CD4-positive, alpha-beta memory T cell (primary cell): Measurements from ENCODE around the gene COL26A1. TPM values are rescaled to one million over a fixed set of nuclear protein-coding genes. Genes with fewer than 3 reads are reported as not detected.

Experiments
- CTCF ChIA-PET: fragments of 350-600 bp; sonication (Branson Sonifier 250); formaldehyde crosslinking; loops from one replicate; lab custom pipeline; 2021; ENCODE audit warnings: inconsistent platforms; ENCODE audit not compliant: partially characterized antibody; lab: Charles Lee
- POLR2A ChIA-PET: fragments of 350-600 bp; sonication (Branson Sonifier 250); formaldehyde crosslinking; loops from one replicate; lab custom pipeline; 2021; ENCODE audit not compliant: partially characterized antibody; lab: Charles Lee
- DNase-seq, 5 donors: peaks; one replicate each; pipeline versions ENCODE4 v3.0.0 to v3.0.0-alpha.2; 2020 to 2022; ENCODE audit warnings: mixed read lengths in 1 of 5
- H3K27ac ChIP-seq: one replicate; pipeline ENCODE4 v1.7.0; 2013; ENCODE audit warnings: low read depth, low read length
- H3K27me3 ChIP-seq: 2 replicates; pipeline ENCODE4 v1.7.0; 2013; ENCODE audit warnings: mild to moderate bottlenecking, low read length, moderate library complexity; ENCODE audit not compliant: insufficient read depth
- H3K36me3 ChIP-seq: 2 replicates; pipeline ENCODE4 v1.7.0; 2013; ENCODE audit warnings: mild to moderate bottlenecking, low read length, moderate library complexity; ENCODE audit not compliant: insufficient read depth
- H3K4me1 ChIP-seq: 2 replicates; pipeline ENCODE4 v1.7.0; 2013; ENCODE audit warnings: mild to moderate bottlenecking, low read length, moderate library complexity; ENCODE audit not compliant: insufficient read depth
- H3K4me3 ChIP-seq, 2 donors: one replicate each; pipeline ENCODE4 v1.7.0; 2013; ENCODE audit warnings: low read length in 2 of 2, mild to moderate bottlenecking in 1 of 2
- H3K9me3 ChIP-seq, 2 donors: one replicate each; pipeline ENCODE4 v1.7.0; 2013; ENCODE audit warnings: low read length in 2 of 2, control low read depth in 1 of 2; ENCODE audit not compliant: control insufficient read depth in 1 of 2
- H3K27ac Mint-ChIP-seq, 7 donors: one replicate each; pipeline ENCODE4 v1.8.0; 2020 to 2021; ENCODE audit warnings: mixed read lengths in 7 of 7, mild to moderate bottlenecking in 6 of 7, inconsistent platforms in 3 of 7, moderate library complexity in 3 of 7
- H3K27me3 Mint-ChIP-seq, 2 donors: one replicate each; pipeline ENCODE4 v1.8.0; 2020 to 2021; ENCODE audit warnings: mixed read lengths in 2 of 2
- H3K36me3 Mint-ChIP-seq, 2 donors: one replicate each; pipeline ENCODE4 v1.8.0; 2020 to 2021; ENCODE audit warnings: mixed read lengths in 2 of 2, inconsistent platforms in 1 of 2, mild to moderate bottlenecking in 1 of 2
- H3K4me1 Mint-ChIP-seq, 4 donors: one replicate each; pipeline ENCODE4 v1.8.0; 2020 to 2021; ENCODE audit warnings: mixed read lengths in 4 of 4, mild to moderate bottlenecking in 1 of 4
- H3K4me3 Mint-ChIP-seq, 8 donors: one replicate each; pipeline ENCODE4 v1.8.0; 2020 to 2021; ENCODE audit warnings: mixed read lengths in 8 of 8, mild to moderate bottlenecking in 7 of 8, moderate library complexity in 6 of 8, inconsistent platforms in 3 of 8
- H3K9me3 Mint-ChIP-seq, 8 donors: one replicate each; pipeline ENCODE4 v1.8.0; 2020 to 2021; ENCODE audit warnings: mixed read lengths in 8 of 8, mild to moderate bottlenecking in 5 of 8, inconsistent platforms in 3 of 8, moderate library complexity in 1 of 8
- intact Hi-C: fragments of 100-400 bp; cut with micrococcal nuclease; formaldehyde crosslinking; loops from one replicate; pipeline ENCODE4 v1.15.1; 2023
- polyA plus RNA-seq, 2 donors: library from polyadenylated mRNA; unstranded; fragments of 300-500 nt; fragmentation: Illumina TruSeq; gene quantifications; one replicate each; pipeline ENCODE4 v1.2.3, GENCODE V29; 2021
- total RNA-seq, 2 experiments: library from RNA; stranded (reverse); gene quantifications; one replicate each; pipeline ENCODE4 v1.2.3, GENCODE V29; 2021

COL26A1 gene
- total and polyA plus RNA-seq, 4 experiments from 2014 or later: not detected

DNA sequence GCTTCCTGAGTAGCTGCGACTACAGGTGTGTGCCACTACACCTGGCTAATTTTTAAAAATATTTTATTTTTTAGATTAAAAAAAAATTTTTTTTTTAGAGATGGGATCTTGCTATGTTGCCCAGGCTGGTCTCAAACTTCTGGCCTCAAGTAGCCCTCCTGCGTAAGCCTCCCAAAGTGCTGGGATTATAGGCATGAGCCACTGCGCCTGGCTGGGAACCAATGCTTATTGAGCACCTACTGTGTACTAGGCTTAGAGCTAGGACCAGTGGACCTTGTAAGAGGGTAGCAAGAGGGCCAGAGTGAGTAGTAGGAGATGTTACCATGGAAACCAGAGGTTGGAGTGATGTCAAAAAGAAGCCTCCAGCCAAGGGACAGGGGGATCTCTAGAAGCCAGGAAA lies 31.2 kb downstream of the COL26A1 start:
- H3K36me3 Mint-ChIP-seq: no peaks in the 10 kb centered on the region
- CTCF ChIA-PET: interaction anchor here (0.6 to 0.8 kb wide), 3 partner anchors 17 to 29 kb away, joined by 3 read pairs; no protein-coding TSS in a partner anchor
- no peak for DNase-seq
- Histone ChIP-seq H3K36me3 (no peaks in the 10 kb centered on the region), H3K4me3 (no peak overlapping the region), H3K4me1 (peaks cover 19% of the 10 kb centered on the region), H3K9me3 (no peaks in the 10 kb centered on the region), H3K27ac (no peak overlapping the region), H3K27me3 (no peaks in the 10 kb centered on the region)
- POLR2A ChIA-PET: no interaction called here
- no peak overlapping the region for H3K27ac Mint-ChIP-seq
- no peak overlapping the region for H3K4me3 Mint-ChIP-seq
- peaks cover 9 to 12% of the 10 kb centered on the region in 2 donors for H3K27me3 Mint-ChIP-seq
- H3K4me1 Mint-ChIP-seq: peaks cover 8 to 18% (median 10%) of the 10 kb centered on the region in 4 donors
- intact Hi-C loops: no loop called here
- H3K9me3 Mint-ChIP-seq: no peaks in the 10 kb centered on the region

DNA sequence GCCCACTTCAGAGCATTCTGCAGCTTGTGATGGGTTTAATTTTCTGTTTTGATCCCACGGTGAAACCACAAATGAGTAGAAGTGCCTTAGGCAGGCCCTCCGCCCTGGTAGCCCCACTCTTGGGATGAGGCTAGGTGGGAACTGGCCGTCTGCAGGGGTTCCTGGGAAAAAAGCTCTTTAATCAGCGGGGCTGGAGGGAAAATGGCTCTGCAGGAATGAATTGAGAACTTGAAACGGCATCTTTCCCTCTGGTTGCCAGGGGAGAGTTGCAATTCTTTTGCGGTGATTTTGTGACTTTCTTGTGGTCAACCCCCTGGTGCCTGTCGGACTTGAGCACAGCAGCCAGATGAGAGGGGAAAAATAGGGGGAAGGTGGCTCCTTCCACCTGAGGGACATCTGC lies 32.7 kb downstream of the COL26A1 start:
- intact Hi-C loops: no loop called here
- POLR2A ChIA-PET: no interaction called here
- H3K27ac Mint-ChIP-seq: no peak overlapping the region

DNA sequence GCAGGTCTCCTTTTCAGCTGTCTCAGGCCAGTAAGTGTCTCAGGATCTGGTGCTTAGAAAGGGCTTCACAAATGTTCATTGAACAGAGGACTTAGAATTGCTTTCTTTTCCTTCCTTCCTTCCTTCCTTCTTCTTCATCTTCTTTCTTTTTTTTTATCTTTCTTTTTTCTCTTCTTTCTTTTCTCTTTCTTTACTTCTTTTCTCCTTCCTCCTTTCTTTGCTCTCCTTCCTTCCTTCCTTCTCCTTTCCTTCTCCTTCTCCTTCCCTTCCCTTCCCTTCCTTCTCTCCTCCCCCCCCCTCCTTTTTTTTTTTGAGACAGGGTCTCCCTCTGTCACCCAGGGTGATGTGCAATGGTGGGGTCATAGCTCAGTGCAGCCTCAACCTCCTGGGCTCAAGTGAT lies 34.6 kb downstream of the COL26A1 start:
- Mint-ChIP-seq H3K27ac (no peak overlapping the region), H3K9me3 (no peaks in the 10 kb centered on the region), H3K4me1 (no peaks in the 10 kb centered on the region), H3K36me3 (no peaks in the 10 kb centered on the region), H3K27me3 (peaks cover 8 to 21% of the 10 kb centered on the region in 2 donors), H3K4me3 (no peak overlapping the region)
- no peaks in the 10 kb centered on the region for H3K4me1 ChIP-seq
- no peaks in the 10 kb centered on the region for H3K9me3 ChIP-seq
- POLR2A ChIA-PET: no interaction called here
- H3K36me3 ChIP-seq: no peaks in the 10 kb centered on the region
- CTCF ChIA-PET: interaction anchor here (2.8 kb wide), 1 partner anchor 15 kb away, joined by 13 read pairs; no protein-coding TSS in a partner anchor
- H3K4me3 ChIP-seq: no peak overlapping the region
- intact Hi-C loops: no loop called here
- DNase-seq: no peak
- H3K27me3 ChIP-seq: no peaks in the 10 kb centered on the region
- no peak overlapping the region for H3K27ac ChIP-seq

More for the DNA sequence above, 32.7 kb downstream of the COL26A1 start:
- H3K4me1 Mint-ChIP-seq: peaks cover 8 to 17% (median 10%) of the 10 kb centered on the region in 4 donors
- H3K4me1 ChIP-seq: peaks cover 18% of the 10 kb centered on the region
- no peaks in the 10 kb centered on the region for H3K9me3 Mint-ChIP-seq
- H3K4me3 Mint-ChIP-seq: no peak overlapping the region
- H3K9me3 ChIP-seq: no peaks in the 10 kb centered on the region
- H3K4me3 ChIP-seq: no peak overlapping the region
- DNase-seq: no peak
- peaks cover 6 to 14% of the 10 kb centered on the region in 2 donors for H3K27me3 Mint-ChIP-seq
- H3K36me3 Mint-ChIP-seq: no peaks in the 10 kb centered on the region
- CTCF ChIA-PET: no interaction called here
- H3K27ac ChIP-seq: no peak overlapping the region
- H3K36me3 ChIP-seq: no peaks in the 10 kb centered on the region
- H3K27me3 ChIP-seq: no peaks in the 10 kb centered on the region

DNA sequence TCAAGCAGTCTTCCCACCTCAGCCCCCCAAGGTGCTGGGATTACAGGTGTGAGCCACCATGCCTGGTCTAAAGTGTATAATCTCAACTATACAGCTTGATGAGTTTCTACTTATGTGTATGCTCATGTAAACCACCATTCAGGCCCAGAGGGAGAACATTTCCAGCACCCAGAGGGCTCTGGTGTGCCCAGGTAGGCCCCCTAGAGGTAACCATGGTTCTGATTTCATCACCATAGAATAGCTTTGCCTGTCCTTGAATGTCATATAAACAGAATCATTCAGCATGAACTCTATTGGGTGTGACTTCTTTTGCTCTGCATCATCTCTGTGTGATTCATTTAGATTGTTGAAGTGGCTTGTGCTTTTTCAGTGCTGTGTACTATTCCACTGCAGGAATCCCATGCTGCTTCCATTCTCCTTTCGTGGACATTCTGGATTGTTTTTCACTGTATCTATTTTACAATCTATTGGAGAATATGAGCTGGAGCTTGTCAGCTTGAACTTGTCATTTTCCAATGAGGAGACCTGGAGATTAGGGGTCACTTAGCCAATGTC lies 35.2 kb downstream of the COL26A1 start:
- H3K9me3 Mint-ChIP-seq: no peaks in the 10 kb centered on the region
- intact Hi-C loops: no loop called here
- no peak for DNase-seq
- H3K4me1 Mint-ChIP-seq: no peaks in the 10 kb centered on the region
- H3K27ac ChIP-seq: no peak overlapping the region
- peaks cover 8 to 21% of the 10 kb centered on the region in 2 donors for H3K27me3 Mint-ChIP-seq
- H3K4me3 Mint-ChIP-seq: no peak overlapping the region
- no peaks in the 10 kb centered on the region for H3K36me3 Mint-ChIP-seq
- H3K36me3 ChIP-seq: no peaks in the 10 kb centered on the region
- POLR2A ChIA-PET: no interaction called here
- H3K4me3 ChIP-seq: no peak overlapping the region
- H3K27me3 ChIP-seq: no peaks in the 10 kb centered on the region
- CTCF ChIA-PET: interaction anchor here (2.8 kb wide), 1 partner anchor 14 kb away, joined by 13 read pairs; no protein-coding TSS in a partner anchor
- no peak overlapping the region for H3K27ac Mint-ChIP-seq
- H3K4me1 ChIP-seq: no peaks in the 10 kb centered on the region
- H3K9me3 ChIP-seq: no peaks in the 10 kb centered on the region

DNA sequence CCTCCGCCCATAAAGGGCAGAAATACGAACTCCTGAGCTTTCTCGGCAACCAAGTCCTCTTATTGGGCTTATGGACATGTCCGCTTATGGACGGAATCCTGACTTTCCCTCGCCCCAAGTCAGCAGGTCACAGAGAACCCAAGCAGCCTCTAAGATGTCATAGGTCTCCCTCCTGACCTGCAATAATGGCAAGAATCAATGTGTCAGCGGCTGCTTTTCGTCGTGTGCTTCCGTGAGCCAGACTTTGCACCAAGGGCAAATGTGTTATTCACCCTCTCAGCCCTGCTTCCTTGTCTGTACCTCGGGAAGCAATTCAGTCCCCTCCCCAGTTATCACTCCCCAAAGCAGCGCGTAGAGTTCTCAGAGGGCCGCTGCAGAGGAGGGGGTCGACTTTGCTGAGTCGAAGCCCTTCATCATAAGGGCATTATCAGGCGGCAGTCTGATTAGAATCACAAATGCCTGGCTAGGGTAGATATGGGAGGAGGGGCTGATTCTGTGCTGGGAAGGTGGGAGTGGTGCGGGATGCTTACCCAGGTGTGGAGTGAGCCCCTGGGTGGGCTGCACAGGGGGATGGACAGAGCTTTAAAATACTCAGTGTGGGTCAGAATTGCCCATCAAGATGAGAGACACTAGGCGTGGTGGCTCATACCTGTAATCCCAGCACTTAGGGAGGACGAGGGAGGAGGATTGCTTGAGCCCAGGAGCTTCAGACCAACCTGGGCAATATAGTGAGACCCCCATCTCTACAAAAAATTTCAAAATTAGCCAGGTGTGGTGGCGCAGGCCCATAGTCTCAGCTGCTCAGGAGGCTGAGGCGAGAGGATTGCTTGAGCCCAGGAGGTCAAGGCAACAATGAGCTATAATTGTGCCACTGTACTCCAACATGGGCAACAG lies 36.0 kb downstream of the COL26A1 start:
- Mint-ChIP-seq H3K4me1 (no peaks in the 10 kb centered on the region), H3K9me3 (peaks cover 0 to 2% (median 0%) of the 10 kb centered on the region in 8 donors), H3K36me3 (no peaks in the 10 kb centered on the region), H3K27ac (no peak overlapping the region), H3K27me3 (peaks cover 8 to 22% of the 10 kb centered on the region in 2 donors), H3K4me3 (no peak overlapping the region)
- no peak overlapping the region for H3K27ac ChIP-seq
- no peaks in the 10 kb centered on the region for H3K4me1 ChIP-seq
- CTCF ChIA-PET: interaction anchor here (0.6 to 2.8 kb wide), 2 partner anchors 13 to 24 kb away, joined by 3 to 13 read pairs; no protein-coding TSS in a partner anchor
- DNase-seq: no peak
- no peaks in the 10 kb centered on the region for H3K27me3 ChIP-seq
- no peaks in the 10 kb centered on the region for H3K9me3 ChIP-seq
- no peak overlapping the region for H3K4me3 ChIP-seq
- H3K36me3 ChIP-seq: no peaks in the 10 kb centered on the region
- intact Hi-C loops: no loop called here
- POLR2A ChIA-PET: no interaction called here

DNA sequence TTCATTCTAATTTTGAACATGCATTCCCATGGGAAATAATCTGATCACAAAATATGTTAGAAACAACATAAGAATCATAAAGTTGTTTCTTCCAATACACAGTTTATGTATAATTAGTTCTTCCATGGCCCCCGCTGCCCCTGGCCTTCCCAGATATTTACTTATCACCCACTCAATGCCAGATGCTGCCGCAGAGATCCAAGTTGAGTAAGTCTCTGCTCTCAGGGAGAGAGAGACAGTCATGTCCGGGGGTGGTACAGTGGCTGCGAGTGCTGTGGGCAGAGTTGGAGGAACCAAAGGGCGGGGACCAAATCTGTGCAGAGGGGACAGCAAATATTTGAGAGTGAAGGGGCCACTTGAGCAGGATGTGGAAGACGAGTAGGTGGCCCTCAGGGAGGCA lies 37.1 kb downstream of the COL26A1 start:
- H3K27ac Mint-ChIP-seq: no peak overlapping the region
- ChIA-PET POLR2A (no interaction called here), CTCF (interaction anchor here (2.8 kb wide), 1 partner anchor 12 kb away, joined by 13 read pairs; no protein-coding TSS in a partner anchor)
- no peak overlapping the region for H3K4me3 ChIP-seq
- H3K9me3 Mint-ChIP-seq: peaks cover 0 to 2% (median 0%) of the 10 kb centered on the region in 8 donors
- no peak for DNase-seq
- no peaks in the 10 kb centered on the region for H3K27me3 ChIP-seq
- H3K36me3 ChIP-seq: no peaks in the 10 kb centered on the region
- intact Hi-C loops: no loop called here
- H3K27me3 Mint-ChIP-seq: peaks cover 8 to 24% of the 10 kb centered on the region in 2 donors
- H3K27ac ChIP-seq: no peak overlapping the region
- H3K36me3 Mint-ChIP-seq: no peaks in the 10 kb centered on the region
- H3K4me3 Mint-ChIP-seq: peak overlapping the region in 1 of 8 donors; percentile 3
- no peaks in the 10 kb centered on the region for H3K4me1 ChIP-seq
- H3K4me1 Mint-ChIP-seq: no peaks in the 10 kb centered on the region
- no peaks in the 10 kb centered on the region for H3K9me3 ChIP-seq

DNA sequence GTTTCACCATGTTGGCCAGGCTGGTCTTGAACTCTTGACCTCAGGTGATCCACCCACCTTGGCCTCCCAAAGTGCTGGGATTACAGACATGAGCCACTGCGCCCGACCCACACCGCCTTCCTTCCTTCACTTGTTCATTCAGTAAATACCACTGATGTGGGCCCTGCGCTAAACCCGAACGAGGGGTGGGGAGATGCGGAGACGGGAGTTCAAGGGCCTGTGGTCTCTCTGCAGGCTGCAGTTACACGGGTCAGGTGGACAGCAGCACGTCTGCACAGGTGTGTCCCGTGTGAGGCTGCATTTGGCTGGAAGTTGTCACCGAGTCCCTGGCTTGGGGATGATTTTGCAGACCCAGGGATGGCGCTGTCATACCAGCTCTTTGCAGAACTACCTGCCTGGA lies 38.1 kb downstream of the COL26A1 start:
- H3K27me3 ChIP-seq: no peaks in the 10 kb centered on the region
- H3K36me3 ChIP-seq: no peaks in the 10 kb centered on the region
- no peaks in the 10 kb centered on the region for H3K4me1 ChIP-seq
- H3K4me3 ChIP-seq: no peak overlapping the region
- H3K9me3 ChIP-seq: no peaks in the 10 kb centered on the region
- Mint-ChIP-seq H3K4me3 (no peak overlapping the region), H3K27ac (no peak overlapping the region), H3K9me3 (peaks cover 0 to 2% (median 0%) of the 10 kb centered on the region in 8 donors), H3K27me3 (peaks cover 11 to 27% of the 10 kb centered on the region in 2 donors), H3K4me1 (no peaks in the 10 kb centered on the region), H3K36me3 (no peaks in the 10 kb centered on the region)
- POLR2A ChIA-PET: no interaction called here
- DNase-seq: no peak
- no peak overlapping the region for H3K27ac ChIP-seq
- intact Hi-C loops: no loop called here
- CTCF ChIA-PET: no interaction called here
